ENCODE measurements around the gene TRIM41. TPM values are rescaled to one million over a fixed set of nuclear protein-coding genes. Genes with fewer than 3 reads are reported as not detected.

The TRIM41 gene
- total and polyA plus RNA-seq, 2 experiments from 2014 or later, result 6.2 to 8.7 TPM

GRCh38 chr5:181235323-181235688 lies 12.2 kb downstream of the TRIM41 start (continued):
- no peak for TF ChIP-seq ZNF114 (CRISPR knock-in tag; IDR thresholded peaks at IDR 0.05)
- TF ChIP-seq JUNB (IDR thresholded peaks at IDR 0.05; ENCODE audit: unreplicated experiment), result no peak
- no peak for TF ChIP-seq REST (IDR thresholded peaks at IDR 0.05; ENCODE audit: unreplicated experiment)
- no peak for TF ChIP-seq ZNF331 (CRISPR knock-in tag; IDR thresholded peaks at IDR 0.05; ENCODE audit: low read depth)
- no peak for TF ChIP-seq ETS1 (IDR thresholded peaks at IDR 0.05)
- TF ChIP-seq EZH2phosphoT487 (IDR thresholded peaks at IDR 0.05; ENCODE audit: unreplicated experiment), result no peak

GRCh38 chr5:181235689-181236366 lies 12.7 kb downstream of the TRIM41 start:
- peaks cover 6% of the 10 kb centered on the region; the same call in 1 of the 3 replicates for H3K9me3 Mint-ChIP-seq
- Histone ChIP-seq H3F3A (replicated peaks; ENCODE audit: low read depth) (peaks cover 61% of the 10 kb centered on the region), H3K27ac (ENCODE audit: low read depth) (peak overlapping the region; percentile 86), H2AFZ (no peak overlapping the region), H3K9me2 (ENCODE audit: insufficient read depth) (no peaks in the 10 kb centered on the region), H3K4me1 (ENCODE audit: insufficient read depth) (peaks cover 10% of the 10 kb centered on the region), H4K20me1 (replicated peaks; ENCODE audit: insufficient read depth) (peaks cover 50% of the 10 kb centered on the region), H3K4me3 (no peak overlapping the region), H3K36me3 (ENCODE audit: insufficient read depth) (peaks cover 52% of the 10 kb centered on the region), H3K79me2 (replicated peaks; ENCODE audit: insufficient read depth) (peaks cover 28% of the 10 kb centered on the region), H3K27me3 (ENCODE audit: insufficient read depth) (no peaks in the 10 kb centered on the region), H3K4me2 (no peak overlapping the region)
- peak overlapping the region; percentile 83; the same call in 1 of the 2 replicates for H3K27ac Mint-ChIP-seq
- ATAC-seq, result peak; percentile 4
- H3K27me3 Mint-ChIP-seq (ENCODE audit: insufficient read depth, low read depth, poor library complexity), result peaks cover 46% of the 10 kb centered on the region
- peaks cover 86% of the 10 kb centered on the region for H3K36me3 Mint-ChIP-seq (ENCODE audit: low read depth)
- no peak overlapping the region for H3K4me3 Mint-ChIP-seq
- peaks cover 25% of the 10 kb centered on the region for H3K4me1 Mint-ChIP-seq
- DNase-seq (ENCODE audit: low spot score), result no peak
- TF ChIP-seq CTCF (conservative IDR thresholded peaks at IDR 0.05; ENCODE audit: low read depth in 2 of 2) (no peak), ZNF114 (CRISPR knock-in tag; IDR thresholded peaks at IDR 0.05) (no peak), ETS1 (IDR thresholded peaks at IDR 0.05) (peak; percentile 50; the same call in 1 of the 2 replicates), POLR2AphosphoS5 (IDR thresholded peaks at IDR 0.05; ENCODE audit: low read depth) (peak; percentile 77)

Measured in GM23338 (cell line).